WTC11 (cell line): ENCODE data around the gene AKR1C4. TPM values are rescaled to one million over a fixed set of nuclear protein-coding genes. Genes with fewer than 3 reads are reported as not detected.
"Not testable (repeated sequence)": the region's sequence is repeated elsewhere in the genome, so short reads cannot be mapped to it uniquely, and the experiment has no call there.

ENCODE experiments used
- ATAC-seq: fragments of 200-7000 bp; cut with Tn5 transposase; 2 replicates; pipeline ENCODE4 v1.10.0; 2021; ENCODE audit warnings: mild to moderate bottlenecking, moderate library complexity
- CTCF ChIA-PET: fragments of 300-600 bp; sonication (Branson Sonifier 250); formaldehyde crosslinking; loops from one replicate; lab custom pipeline; 2021; ENCODE audit warnings: antibody characterized with exemption; lab: Charles Lee
- POLR2A ChIA-PET: fragments of 350-600 bp; sonication (Branson Sonifier 250); formaldehyde crosslinking; loops from one replicate; lab custom pipeline; 2021; ENCODE audit warnings: antibody characterized with exemption; lab: Charles Lee
- DNase-seq: peaks from one replicate; pipeline ENCODE4 v3.0.0; 2021; ENCODE audit warnings: low spot score
- H3K27ac Mint-ChIP-seq: 2 replicates; pipeline ENCODE4 v1.8.0; 2021; ENCODE audit warnings: mixed read lengths
- H3K27me3 Mint-ChIP-seq: 2 replicates; pipeline ENCODE4 v1.8.0; 2021; ENCODE audit warnings: low read depth, mild to moderate bottlenecking, moderate library complexity, mixed read lengths
- H3K36me3 Mint-ChIP-seq: 2 replicates; pipeline ENCODE4 v1.8.0; 2021; ENCODE audit warnings: mixed read lengths
- H3K4me1 Mint-ChIP-seq: 2 replicates; pipeline ENCODE4 v1.8.0; 2022; ENCODE audit warnings: mixed read lengths
- H3K4me3 Mint-ChIP-seq: 2 replicates; pipeline ENCODE4 v1.8.0; 2021; ENCODE audit warnings: mild to moderate bottlenecking, moderate library complexity, mixed read lengths
- H3K9me3 Mint-ChIP-seq: 2 replicates; pipeline ENCODE4 v1.8.0; 2021; ENCODE audit warnings: mixed read lengths
- CDX4 ChIP-seq: fragments of 250-450 bp; sonication (Bioruptor Pico); IDR thresholded peaks from 2 replicates; pipeline ENCODE4 v1.9.0; 2021; ENCODE audit warnings: moderate library complexity, mild to moderate bottlenecking, inconsistent platforms, borderline replicate concordance
- ERG ChIP-seq: fragments of 250-450 bp; sonication (Bioruptor Pico); IDR thresholded peaks from 2 replicates; pipeline ENCODE4 v1.8.0; 2021; ENCODE audit warnings: mild to moderate bottlenecking
- GRHL2 ChIP-seq: fragments of 250-450 bp; sonication (Bioruptor Pico); IDR thresholded peaks from 2 replicates; pipeline ENCODE4 v1.8.0; 2022; ENCODE audit warnings: mild to moderate bottlenecking, moderate library complexity; ENCODE audit not compliant: insufficient replicate concordance, severe bottlenecking
- GTF2I ChIP-seq: fragments of 250-450 bp; sonication (Bioruptor Pico); conservative IDR thresholded peaks from 2 replicates; pipeline ENCODE4 v1.4.0; 2021; ENCODE audit warnings: mild to moderate bottlenecking
- IRF2 ChIP-seq: sonication (generic); formaldehyde crosslinking; IDR thresholded peaks from 2 replicates; pipeline ENCODE4 v1.8.0; 2022; ENCODE audit warnings: low read depth, missing genetic modification reagents, borderline replicate concordance
- MAX ChIP-seq: sonication (generic); formaldehyde crosslinking; IDR thresholded peaks from 2 replicates; pipeline ENCODE4 v1.8.0; 2022; ENCODE audit warnings: mild to moderate bottlenecking, missing genetic modification reagents
- MXD4 ChIP-seq: fragments of 250-450 bp; sonication (Bioruptor Pico); IDR thresholded peaks from 2 replicates; pipeline ENCODE4 v1.8.0; 2021; ENCODE audit warnings: mild to moderate bottlenecking, moderate library complexity, borderline replicate concordance
- NFE2L1 ChIP-seq: sonication (generic); formaldehyde crosslinking; IDR thresholded peaks from 2 replicates; pipeline ENCODE4 v1.8.1; 2023; ENCODE audit warnings: missing genetic modification reagents
- OVOL2 ChIP-seq: fragments of 250-450 bp; sonication (Bioruptor Pico); IDR thresholded peaks from 2 replicates; pipeline ENCODE4 v1.9.0; 2021; ENCODE audit warnings: mild to moderate bottlenecking, borderline replicate concordance
- PREB ChIP-seq: sonication (generic); formaldehyde crosslinking; IDR thresholded peaks from 2 replicates; pipeline ENCODE4 v1.8.1; 2022; ENCODE audit warnings: mild to moderate bottlenecking, missing genetic modification reagents, moderate library complexity, borderline replicate concordance
- RELA ChIP-seq: sonication (generic); formaldehyde crosslinking; IDR thresholded peaks from 2 replicates; pipeline ENCODE4 v1.8.1; 2022; ENCODE audit warnings: missing genetic modification reagents, mild to moderate bottlenecking, borderline replicate concordance
- SOX15 ChIP-seq: fragments of 250-450 bp; sonication (Bioruptor Pico); IDR thresholded peaks from 2 replicates; pipeline ENCODE4 v1.9.0; 2021; ENCODE audit warnings: mild to moderate bottlenecking
- TCF7 ChIP-seq: sonication (generic); formaldehyde crosslinking; IDR thresholded peaks from 2 replicates; pipeline ENCODE4 v1.8.0; 2022; ENCODE audit warnings: mild to moderate bottlenecking, low read depth, missing genetic modification reagents, moderate library complexity
- USF2 ChIP-seq: sonication (generic); formaldehyde crosslinking; IDR thresholded peaks from 2 replicates; pipeline ENCODE4 v1.8.1; 2023; ENCODE audit warnings: mild to moderate bottlenecking, missing genetic modification reagents, moderate library complexity
- ZMAT4 ChIP-seq: fragments of 250-450 bp; sonication (Bioruptor Pico); IDR thresholded peaks from 2 replicates; pipeline ENCODE4 v1.9.0; 2021; ENCODE audit warnings: mild to moderate bottlenecking
- ZNF121 ChIP-seq: sonication (generic); formaldehyde crosslinking; IDR thresholded peaks from 2 replicates; pipeline ENCODE4 v1.8.0; 2023; ENCODE audit warnings: missing genetic modification reagents
- ZNF423 ChIP-seq: fragments of 250-450 bp; sonication (Bioruptor Pico); IDR thresholded peaks from 2 replicates; pipeline ENCODE4 v2.1.2; 2022; ENCODE audit warnings: mild to moderate bottlenecking, moderate library complexity
- ZNF425 ChIP-seq: fragments of 250-450 bp; sonication (Bioruptor Pico); conservative IDR thresholded peaks from 2 replicates; pipeline ENCODE4 v1.9.0; 2021; ENCODE audit warnings: mild to moderate bottlenecking
- total RNA-seq: library from RNA; stranded (reverse); gene quantifications from 3 replicates; pipeline ENCODE4 v1.2.3, GENCODE V29; 2021

Gene AKR1C4
- total RNA-seq, 1 experiment from 2014 or later: not detected

GRCh38 chr10:5210261-5210660 lies 13.6 kb downstream of the AKR1C4 start:
- POLR2A ChIA-PET, H3K4me3 Mint-ChIP-seq, H3K4me1 Mint-ChIP-seq, H3K27ac Mint-ChIP-seq, H3K27me3 Mint-ChIP-seq: not testable (repeated sequence)
- peak; percentile 51; the same call in 1 of the 2 replicates for ATAC-seq
- Mint-ChIP-seq H3K36me3 (peaks cover 12% of the 10 kb centered on the region), H3K9me3 (peaks cover 43% of the 10 kb centered on the region)
- DNase-seq: peak; percentile 20
- CTCF ChIA-PET: interaction anchor here (0.6 to 0.9 kb wide), 4 partner anchors 50 to 395 kb away, joined by 3 to 4 read pairs (median 3); no protein-coding TSS in a partner anchor

- CTCF ChIA-PET: no interaction called here
- H3K27me3 Mint-ChIP-seq: no peaks in the 10 kb centered on the region
- ATAC-seq: no peak
Observed at GRCh38 chr10:5211696-5212536, 15.3 kb downstream of the AKR1C4 start.

GRCh38 chr10:5216801-5217200 lies 20.2 kb downstream of the AKR1C4 start:
- Mint-ChIP-seq H3K4me1 (no peaks in the 10 kb centered on the region), H3K36me3 (peaks cover 5% of the 10 kb centered on the region)
- DNase-seq: no peak
- TF ChIP-seq PREB (CRISPR knock-in tag) (no peak), MXD4 (CRISPR knock-in tag) (no peak), RELA (no peak), MAX (CRISPR knock-in tag) (no peak), TCF7 (CRISPR knock-in tag) (no peak), ZNF423 (no peak), IRF2 (CRISPR knock-in tag) (no peak), SOX15 (no peak), NFE2L1 (CRISPR knock-in tag) (no peak), ERG (no peak), CDX4 (CRISPR knock-in tag) (no peak), USF2 (CRISPR knock-in tag) (no peak), ZMAT4 (CRISPR knock-in tag) (no peak), GRHL2 (CRISPR knock-in tag) (no peak), ZNF425 (no peak), GTF2I (no peak), OVOL2 (CRISPR knock-in tag) (no peak)
- TF ChIP-seq, all 79 proteins: peak for 0
- POLR2A ChIA-PET: no interaction called here
- no peak overlapping the region for H3K27ac Mint-ChIP-seq
- H3K4me3 Mint-ChIP-seq: no peak overlapping the region
- CTCF ChIA-PET: no interaction called here
- no peaks in the 10 kb centered on the region for H3K27me3 Mint-ChIP-seq
- no peak for ATAC-seq
- H3K9me3 Mint-ChIP-seq: peaks cover 33% of the 10 kb centered on the region

More at GRCh38 chr10:5211696-5212536, 15.3 kb downstream of the AKR1C4 start:
- Mint-ChIP-seq H3K4me3 (no peak overlapping the region), H3K9me3 (peaks cover 44% of the 10 kb centered on the region), H3K36me3 (peaks cover 12% of the 10 kb centered on the region)
- no peak for DNase-seq
- POLR2A ChIA-PET: no interaction called here
- no peak for TF ChIP-seq ZNF121
- TF ChIP-seq, all 79 proteins: peak for 0
- H3K27ac Mint-ChIP-seq: no peak overlapping the region
- H3K4me1 Mint-ChIP-seq: no peaks in the 10 kb centered on the region
